HUES64 (cell line): ENCODE measurements around the gene ROR2.

ENCODE experiments used
- H3K27ac ChIP-seq: 2 replicates; pipeline ENCODE4 v1.7.0; 2013; ENCODE audit warnings: low read depth, low read length, inconsistent platforms
- H3K27me3 ChIP-seq: 2 replicates; pipeline ENCODE4 v1.6.1; 2013; ENCODE audit warnings: mild to moderate bottlenecking, low read length; ENCODE audit not compliant: insufficient read depth
- H3K36me3 ChIP-seq: 2 replicates; pipeline ENCODE4 v1.6.1; 2013; ENCODE audit warnings: mild to moderate bottlenecking, low read length; ENCODE audit not compliant: insufficient read depth
- H3K4me1 ChIP-seq: 2 replicates; pipeline ENCODE4 v1.6.1; 2013; ENCODE audit warnings: mild to moderate bottlenecking, low read length, moderate library complexity; ENCODE audit not compliant: insufficient read depth
- H3K4me3 ChIP-seq: 2 replicates; pipeline ENCODE4 v1.5.1; 2013; ENCODE audit warnings: mild to moderate bottlenecking, low read length, moderate library complexity
- H3K9ac ChIP-seq: 2 replicates; pipeline ENCODE4 v1.6.1; 2013; ENCODE audit warnings: mild to moderate bottlenecking, low read depth, low read length
- H3K9me3 ChIP-seq: 2 replicates; pipeline ENCODE4 v1.6.1; 2013; ENCODE audit warnings: low read depth, low read length; ENCODE audit not compliant: insufficient read depth
- WGBS: fragments of 150-250, 120-280 bp; methylation state at CpG from one replicate; pipeline ENCODE4 v1.1.7; 2013; ENCODE audit warnings: missing lambda C conversion rate; 5-methylcytosine and 5-hydroxymethylcytosine counted together

ROR2 gene

GRCh38 chr9:91824151-91824550, 125.9 kb downstream of the ROR2 start:
- no peaks in the 10 kb centered on the region for H3K36me3 ChIP-seq
- no peaks in the 10 kb centered on the region for H3K27me3 ChIP-seq
- no peaks in the 10 kb centered on the region for H3K4me1 ChIP-seq
- H3K9me3 ChIP-seq, result 0 out of 2 replicates have a peak, but pooled peaks cover 10% of the 10 kb centered on the region
- H3K9ac ChIP-seq, result no peak overlapping the region
- H3K4me3 ChIP-seq, result no peak overlapping the region
- no peak overlapping the region for H3K27ac ChIP-seq
- WGBS, result 93% methylated on average over 4 of the region's 4 CpGs

DNA sequence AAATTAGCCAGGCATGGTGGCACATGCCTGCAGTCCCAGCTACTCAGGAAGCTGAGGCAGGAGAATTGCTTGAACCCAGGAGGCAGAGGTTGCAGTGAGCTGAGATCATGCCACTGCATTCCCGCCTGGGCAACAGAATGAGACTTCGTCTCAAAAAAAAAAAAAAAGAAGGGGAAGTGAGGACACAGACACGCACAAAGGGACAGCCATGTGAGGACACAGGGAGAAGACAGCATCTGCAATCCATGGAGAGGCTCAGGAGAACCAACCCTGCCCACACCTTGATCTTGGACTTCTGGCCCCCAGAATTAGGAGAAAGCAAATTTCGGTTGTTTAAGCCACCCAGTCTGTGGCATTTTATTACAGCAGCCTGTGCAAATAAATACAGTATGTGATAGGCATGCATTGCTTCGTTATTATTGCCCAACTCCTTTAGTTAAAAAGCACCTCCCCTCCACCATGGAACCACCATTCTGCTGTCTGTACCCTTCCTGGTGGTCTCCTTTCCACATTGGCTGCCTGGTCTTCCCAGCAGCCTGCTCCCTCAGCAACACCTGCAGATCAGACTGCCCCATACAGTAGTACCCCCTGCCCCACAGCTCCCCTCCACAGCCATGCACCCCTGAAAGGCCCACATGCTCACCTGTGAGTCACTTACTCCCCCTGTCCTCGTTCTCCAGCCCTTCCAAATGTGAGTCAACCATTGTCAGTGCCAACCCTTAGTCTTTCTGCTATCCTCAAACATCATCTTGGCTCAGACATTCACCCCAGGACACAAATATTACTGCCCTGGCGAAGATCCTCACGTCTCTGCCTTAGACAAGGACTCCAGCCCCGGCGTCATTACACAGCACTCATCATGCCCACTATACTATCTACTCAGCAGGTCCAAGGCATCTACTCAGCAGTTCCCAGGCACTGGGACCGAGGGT, 128.8 kb downstream of the ROR2 start:
- H3K4me3 ChIP-seq, result no peak overlapping the region
- H3K9ac ChIP-seq, result no peak overlapping the region
- H3K4me1 ChIP-seq, result peaks cover 17% of the 10 kb centered on the region; the same call in 1 of the 2 replicates
- no peaks in the 10 kb centered on the region for H3K36me3 ChIP-seq
- H3K27ac ChIP-seq, result no peak overlapping the region
- H3K27me3 ChIP-seq, result no peaks in the 10 kb centered on the region
- 93% methylated on average over 11 of the region's 11 CpGs for WGBS
- H3K9me3 ChIP-seq, result 0 out of 2 replicates have a peak, but pooled peaks cover 10% of the 10 kb centered on the region

DNA sequence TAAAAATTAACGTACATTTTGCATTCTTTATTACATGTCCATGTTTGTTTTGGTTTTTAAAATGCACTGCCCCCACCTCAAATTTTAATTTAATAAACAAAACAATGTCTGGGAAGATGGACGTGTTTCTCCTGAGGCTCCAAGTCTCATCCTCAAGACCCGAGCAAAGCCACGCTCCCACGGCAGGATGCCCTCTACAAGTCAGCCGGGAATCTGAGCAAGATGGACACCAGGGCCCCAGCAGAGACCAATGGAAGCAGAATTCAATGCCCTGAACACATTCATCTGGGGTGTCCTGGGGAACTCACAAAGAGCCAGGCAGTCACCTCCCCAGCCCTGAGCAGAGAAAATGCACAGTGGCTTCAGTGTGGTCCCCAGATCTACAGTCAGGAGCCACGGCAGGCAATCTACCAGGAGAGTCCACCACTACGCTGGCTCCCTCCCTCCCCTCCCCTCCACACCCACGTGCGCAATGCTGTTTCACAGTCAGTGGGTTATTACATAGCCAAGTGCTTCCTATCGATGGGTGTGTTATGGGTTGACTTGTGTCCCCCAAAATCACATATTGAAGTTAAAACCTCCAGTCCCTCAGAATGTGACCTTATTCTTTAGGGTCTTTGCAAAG, 129.8 kb downstream of the ROR2 start:
- WGBS, result 93% methylated on average over 10 of the region's 11 CpGs
- Histone ChIP-seq H3K4me3 (no peak overlapping the region), H3K36me3 (no peaks in the 10 kb centered on the region), H3K9me3 (0 out of 2 replicates have a peak, but pooled peaks cover 10% of the 10 kb centered on the region), H3K9ac (no peak overlapping the region), H3K27ac (no peak overlapping the region), H3K27me3 (no peaks in the 10 kb centered on the region), H3K4me1 (peaks cover 17% of the 10 kb centered on the region; the same call in 1 of the 2 replicates)

DNA sequence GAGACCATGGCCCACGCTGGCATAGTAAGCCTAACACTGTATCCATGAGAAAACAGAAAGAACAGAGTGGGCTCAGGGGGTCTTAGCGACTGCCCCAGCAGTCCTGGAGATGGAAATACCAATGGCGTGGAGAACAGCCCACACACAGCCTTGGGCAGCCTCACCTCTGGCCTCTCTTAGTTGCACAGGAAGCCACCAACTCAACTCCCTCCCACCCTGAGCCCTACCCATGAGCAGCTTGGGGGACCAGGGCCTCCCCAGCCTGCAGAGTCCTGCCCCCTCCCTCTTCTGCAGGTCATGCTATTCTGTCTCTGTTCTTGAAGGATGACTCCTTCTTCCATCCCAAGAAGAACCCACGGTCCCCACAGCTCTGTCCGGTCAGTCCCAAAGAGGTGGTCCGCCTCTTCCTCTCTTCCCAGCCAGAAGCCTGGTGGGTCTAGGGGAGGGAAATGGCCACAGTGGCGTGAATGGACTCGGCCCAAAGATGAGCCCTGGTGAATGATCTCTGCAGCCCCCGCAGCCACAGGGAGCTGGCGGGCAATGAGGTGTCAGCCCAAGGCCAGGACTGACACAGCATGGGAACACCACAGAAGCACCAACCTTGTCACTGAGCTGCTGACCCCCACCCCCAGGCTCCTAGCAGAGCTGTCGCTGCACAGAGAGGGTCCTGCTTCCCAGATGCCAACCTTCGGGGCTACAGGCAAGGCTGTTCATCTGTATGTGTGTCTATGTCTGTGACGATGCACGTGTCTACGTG, 131.2 kb downstream of the ROR2 start:
- WGBS, result 94% methylated on average over 15 of the region's 15 CpGs
- no peak overlapping the region for H3K27ac ChIP-seq
- no peak overlapping the region for H3K4me3 ChIP-seq
- H3K9me3 ChIP-seq, result 0 out of 2 replicates have a peak, but pooled peaks cover 10% of the 10 kb centered on the region
- no peaks in the 10 kb centered on the region for H3K36me3 ChIP-seq
- peaks cover 17% of the 10 kb centered on the region; the same call in 1 of the 2 replicates for H3K4me1 ChIP-seq
- no peak overlapping the region for H3K9ac ChIP-seq
- H3K27me3 ChIP-seq, result no peaks in the 10 kb centered on the region

GRCh38 chr9:91818225-91818585, 131.8 kb downstream of the ROR2 start:
- Histone ChIP-seq H3K9me3 (0 out of 2 replicates have a peak, but pooled peaks cover 10% of the 10 kb centered on the region), H3K27me3 (no peaks in the 10 kb centered on the region), H3K9ac (no peak overlapping the region), H3K4me1 (peaks cover 17% of the 10 kb centered on the region; the same call in 1 of the 2 replicates), H3K27ac (no peak overlapping the region), H3K36me3 (no peaks in the 10 kb centered on the region), H3K4me3 (no peak overlapping the region)
- 72% methylated on average over 3 of the region's 3 CpGs for whole genome bisulfite sequencing

DNA sequence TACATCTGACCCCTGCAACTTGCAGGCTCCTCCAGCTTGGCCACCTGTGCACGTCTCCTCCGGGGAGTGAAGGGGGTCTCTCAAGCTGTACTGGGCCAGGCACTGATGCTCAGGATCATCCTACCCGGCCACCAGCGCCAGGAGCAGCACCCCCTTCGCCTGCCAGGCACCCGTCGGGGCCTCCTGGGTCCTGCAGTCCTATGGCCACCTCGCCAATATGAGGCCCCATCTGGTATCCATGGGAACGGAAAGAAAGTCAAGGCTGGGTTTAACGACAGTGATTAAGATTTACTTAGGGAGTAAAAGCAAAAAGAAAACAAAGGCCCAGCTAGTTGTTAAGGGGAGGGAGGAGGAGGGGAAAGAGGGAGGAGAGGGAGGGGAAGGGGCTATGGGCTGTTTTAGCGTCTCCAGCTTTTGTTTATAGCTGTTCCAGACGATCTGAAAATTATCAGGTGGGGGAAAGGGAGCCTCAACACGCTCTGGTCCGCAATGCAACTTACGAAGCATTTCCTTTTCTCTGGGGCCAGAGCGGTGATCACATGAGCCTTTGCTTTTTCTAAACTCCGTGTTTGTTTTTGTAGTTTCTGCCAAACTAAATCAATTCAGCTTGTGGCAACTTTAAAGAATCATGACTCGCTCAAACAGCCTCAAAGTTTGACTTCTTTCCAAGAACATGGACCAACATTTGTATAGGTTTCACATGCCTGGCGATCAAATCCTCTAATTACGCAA, 132.4 kb downstream of the ROR2 start:
- Histone ChIP-seq H3K27ac (no peak overlapping the region), H3K27me3 (no peaks in the 10 kb centered on the region), H3K36me3 (no peaks in the 10 kb centered on the region), H3K9me3 (0 out of 2 replicates have a peak, but pooled peaks cover 9% of the 10 kb centered on the region), H3K9ac (no peak overlapping the region), H3K4me3 (no peak overlapping the region), H3K4me1 (peaks cover 17% of the 10 kb centered on the region; the same call in 1 of the 2 replicates)
- 50% methylated on average over 20 of the region's 20 CpGs for WGBS

- WGBS, result 91% methylated on average over 8 of the region's 8 CpGs
These were observed 132.9 kb downstream of the ROR2 start for GRCh38 chr9:91817106-91817492.

DNA sequence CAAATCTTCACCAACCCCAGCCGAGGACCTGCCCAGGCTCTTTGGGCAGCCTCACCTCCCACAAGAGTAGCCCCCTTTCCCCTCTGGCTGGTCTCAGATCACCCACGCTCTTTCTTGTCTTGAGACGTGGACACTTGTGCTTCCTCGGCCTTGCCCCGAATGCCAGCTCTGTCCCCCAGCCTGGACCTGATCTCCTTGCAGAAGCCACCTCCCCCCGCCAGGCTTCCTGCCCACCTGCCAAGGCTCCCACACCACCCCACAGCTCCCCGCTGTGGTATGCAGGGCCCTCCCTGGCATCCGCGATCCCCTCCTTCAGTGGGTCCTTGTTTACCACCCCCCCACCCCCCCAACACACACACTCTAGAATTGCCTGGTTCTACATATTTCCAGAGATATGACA, 133.7 kb downstream of the ROR2 start:
- H3K4me1 ChIP-seq, result peaks cover 17% of the 10 kb centered on the region; the same call in 1 of the 2 replicates
- no peak overlapping the region for H3K9ac ChIP-seq
- H3K9me3 ChIP-seq, result no peaks in the 10 kb centered on the region
- no peaks in the 10 kb centered on the region for H3K36me3 ChIP-seq
- H3K4me3 ChIP-seq, result no peak overlapping the region
- H3K27me3 ChIP-seq, result no peaks in the 10 kb centered on the region
- 94% methylated on average over 9 of the region's 9 CpGs for WGBS
- no peak overlapping the region for H3K27ac ChIP-seq

More at GRCh38 chr9:91817106-91817492, 132.9 kb downstream of the ROR2 start:
- H3K27me3 ChIP-seq, result no peaks in the 10 kb centered on the region
- H3K9me3 ChIP-seq, result 0 out of 2 replicates have a peak, but pooled peaks cover 5% of the 10 kb centered on the region
- no peak overlapping the region for H3K27ac ChIP-seq
- peaks cover 17% of the 10 kb centered on the region; the same call in 1 of the 2 replicates for H3K4me1 ChIP-seq
- no peaks in the 10 kb centered on the region for H3K36me3 ChIP-seq
- H3K4me3 ChIP-seq, result no peak overlapping the region
- H3K9ac ChIP-seq, result no peak overlapping the region

DNA sequence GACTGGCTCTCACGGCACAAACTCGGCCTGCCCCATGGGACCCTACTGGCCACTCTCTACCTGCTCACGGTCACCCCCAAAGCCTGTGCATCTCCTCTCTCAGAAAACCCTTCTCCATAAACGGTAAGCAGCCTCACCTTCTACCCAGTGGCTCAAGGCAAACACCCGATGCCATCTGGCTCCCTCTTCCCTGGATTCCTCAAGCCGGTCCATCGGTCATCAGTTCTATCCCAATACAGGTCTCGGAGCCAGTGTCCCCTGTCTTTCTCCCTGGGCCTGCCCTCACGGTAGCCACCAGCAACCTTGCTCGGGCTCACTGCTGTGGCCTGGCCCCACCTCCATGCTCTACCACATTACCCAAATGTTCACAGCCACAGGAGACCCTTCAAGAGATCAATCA, 134.1 kb downstream of the ROR2 start:
- H3K36me3 ChIP-seq, result no peaks in the 10 kb centered on the region
- H3K9me3 ChIP-seq, result no peaks in the 10 kb centered on the region
- WGBS, result 92% methylated on average over 10 of the region's 10 CpGs
- H3K4me3 ChIP-seq, result no peak overlapping the region
- no peaks in the 10 kb centered on the region for H3K27me3 ChIP-seq
- H3K27ac ChIP-seq, result no peak overlapping the region
- H3K4me1 ChIP-seq, result peaks cover 17% of the 10 kb centered on the region; the same call in 1 of the 2 replicates
- no peak overlapping the region for H3K9ac ChIP-seq

- no peak overlapping the region for H3K4me3 ChIP-seq
- no peaks in the 10 kb centered on the region for H3K36me3 ChIP-seq
- no peaks in the 10 kb centered on the region for H3K27me3 ChIP-seq
- H3K9ac ChIP-seq, result no peak overlapping the region
- 83% methylated on average over 8 of the region's 8 CpGs for WGBS
- H3K9me3 ChIP-seq, result no peaks in the 10 kb centered on the region
- H3K4me1 ChIP-seq, result peaks cover 17% of the 10 kb centered on the region; the same call in 1 of the 2 replicates
- no peak overlapping the region for H3K27ac ChIP-seq
These were observed 135.3 kb downstream of the ROR2 start for GRCh38 chr9:91814753-91815152.
